Activated naive CD8-positive, alpha-beta T cell treated with anti-CD3 and anti-CD28 coated beads, Interleukin-2, amount 10 ng/mL, durations not matched to agents 7 days and 5 days (primary cell): ENCODE data around the gene SBNO2. TPM values are rescaled to one million over a fixed set of nuclear protein-coding genes. Genes with fewer than 3 reads are reported as not detected.

Experiments
- ATAC-seq: fragments of 150-1000 bp; cut with Tn5 transposase; one replicate; pipeline ENCODE4 v1.10.0; 2021; ENCODE audit warnings: low read depth, moderate library complexity
- POLR2A ChIA-PET: fragments of 350-600 bp; sonication (Branson Sonifier 250); formaldehyde crosslinking; loops from one replicate; lab custom pipeline; 2021; ENCODE audit warnings: antibody characterized with exemption; lab: Charles Lee
- DNase-seq: peaks from one replicate; pipeline ENCODE4 v3.0.0; 2021
- H3K27ac Mint-ChIP-seq: one replicate; pipeline ENCODE4 v1.8.0; 2022; ENCODE audit warnings: mild to moderate bottlenecking, mixed read lengths
- H3K27me3 Mint-ChIP-seq: one replicate; pipeline ENCODE4 v1.8.0; 2022; ENCODE audit warnings: mild to moderate bottlenecking, moderate library complexity, mixed read lengths
- H3K36me3 Mint-ChIP-seq: one replicate; pipeline ENCODE4 v1.8.0; 2021; ENCODE audit warnings: mild to moderate bottlenecking, mixed read lengths
- H3K4me1 Mint-ChIP-seq: one replicate; pipeline ENCODE4 v1.8.0; 2021; ENCODE audit warnings: mixed read lengths
- H3K4me3 Mint-ChIP-seq: one replicate; pipeline ENCODE4 v1.8.0; 2022; ENCODE audit warnings: mild to moderate bottlenecking, moderate library complexity, mixed read lengths
- H3K9me3 Mint-ChIP-seq: one replicate; pipeline ENCODE4 v1.8.0; 2021; ENCODE audit warnings: mixed read lengths
- total RNA-seq, 2 experiments: library from RNA; stranded (reverse); gene quantifications; one replicate each; pipeline ENCODE4 v1.2.3, GENCODE V29; 2021

Gene SBNO2
- total RNA-seq, 2 experiments from 2014 or later, result 77.7 to 90.6 TPM

- DNase-seq (no peak), ATAC-seq (no peak)
- H3K27ac Mint-ChIP-seq, result no peak overlapping the region
- POLR2A ChIA-PET, result no interaction called here
- H3K9me3 Mint-ChIP-seq, result no peaks in the 10 kb centered on the region
- H3K4me3 Mint-ChIP-seq, result no peak overlapping the region
- H3K4me1 Mint-ChIP-seq, result no peaks in the 10 kb centered on the region
- no peaks in the 10 kb centered on the region for H3K36me3 Mint-ChIP-seq
- H3K27me3 Mint-ChIP-seq, result no peaks in the 10 kb centered on the region
Observed at GRCh38 chr19:1158885-1159448, 15.1 kb downstream of the SBNO2 start.

GRCh38 chr19:1157931-1158884 lies 15.9 kb downstream of the SBNO2 start:
- H3K9me3 Mint-ChIP-seq, result no peaks in the 10 kb centered on the region
- H3K4me1 Mint-ChIP-seq, result no peaks in the 10 kb centered on the region
- no peak overlapping the region for H3K4me3 Mint-ChIP-seq
- POLR2A ChIA-PET, result no interaction called here
- no peaks in the 10 kb centered on the region for H3K27me3 Mint-ChIP-seq
- ATAC-seq, result no peak
- no peak overlapping the region for H3K27ac Mint-ChIP-seq
- DNase-seq, result no peak
- no peaks in the 10 kb centered on the region for H3K36me3 Mint-ChIP-seq

GRCh38 chr19:1156830-1157615 lies 17.0 kb downstream of the SBNO2 start:
- Mint-ChIP-seq H3K27me3 (no peaks in the 10 kb centered on the region), H3K27ac (no peak overlapping the region), H3K36me3 (no peaks in the 10 kb centered on the region), H3K4me1 (no peaks in the 10 kb centered on the region), H3K4me3 (no peak overlapping the region), H3K9me3 (no peaks in the 10 kb centered on the region)
- no peak for ATAC-seq
- no peak for DNase-seq
- POLR2A ChIA-PET, result no interaction called here

DNA sequence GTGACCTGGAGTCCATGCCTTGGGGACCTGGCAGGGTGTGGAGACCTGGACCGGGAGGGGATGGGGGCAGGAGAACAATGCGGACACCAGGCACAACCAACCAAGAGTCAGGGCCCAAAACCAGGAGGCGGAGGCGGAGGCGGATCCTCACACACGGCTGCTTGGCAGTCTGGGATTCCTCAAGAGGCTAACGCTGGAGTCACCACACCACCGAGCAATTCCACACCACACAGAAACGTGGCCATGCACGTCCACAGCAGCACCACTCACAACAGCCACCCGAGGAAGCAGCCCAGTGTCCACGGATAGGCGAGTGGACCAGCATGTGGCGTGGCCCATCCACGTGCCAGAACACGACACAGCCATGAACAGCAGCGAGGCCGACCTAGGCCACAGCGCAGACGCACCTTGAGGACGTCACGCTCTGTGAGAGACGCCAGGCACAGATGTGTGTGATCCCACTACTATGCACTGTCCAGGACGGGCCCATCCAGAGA lies 17.7 kb downstream of the SBNO2 start:
- no peaks in the 10 kb centered on the region for H3K4me1 Mint-ChIP-seq
- H3K27ac Mint-ChIP-seq, result no peak overlapping the region
- POLR2A ChIA-PET, result no interaction called here

DNA sequence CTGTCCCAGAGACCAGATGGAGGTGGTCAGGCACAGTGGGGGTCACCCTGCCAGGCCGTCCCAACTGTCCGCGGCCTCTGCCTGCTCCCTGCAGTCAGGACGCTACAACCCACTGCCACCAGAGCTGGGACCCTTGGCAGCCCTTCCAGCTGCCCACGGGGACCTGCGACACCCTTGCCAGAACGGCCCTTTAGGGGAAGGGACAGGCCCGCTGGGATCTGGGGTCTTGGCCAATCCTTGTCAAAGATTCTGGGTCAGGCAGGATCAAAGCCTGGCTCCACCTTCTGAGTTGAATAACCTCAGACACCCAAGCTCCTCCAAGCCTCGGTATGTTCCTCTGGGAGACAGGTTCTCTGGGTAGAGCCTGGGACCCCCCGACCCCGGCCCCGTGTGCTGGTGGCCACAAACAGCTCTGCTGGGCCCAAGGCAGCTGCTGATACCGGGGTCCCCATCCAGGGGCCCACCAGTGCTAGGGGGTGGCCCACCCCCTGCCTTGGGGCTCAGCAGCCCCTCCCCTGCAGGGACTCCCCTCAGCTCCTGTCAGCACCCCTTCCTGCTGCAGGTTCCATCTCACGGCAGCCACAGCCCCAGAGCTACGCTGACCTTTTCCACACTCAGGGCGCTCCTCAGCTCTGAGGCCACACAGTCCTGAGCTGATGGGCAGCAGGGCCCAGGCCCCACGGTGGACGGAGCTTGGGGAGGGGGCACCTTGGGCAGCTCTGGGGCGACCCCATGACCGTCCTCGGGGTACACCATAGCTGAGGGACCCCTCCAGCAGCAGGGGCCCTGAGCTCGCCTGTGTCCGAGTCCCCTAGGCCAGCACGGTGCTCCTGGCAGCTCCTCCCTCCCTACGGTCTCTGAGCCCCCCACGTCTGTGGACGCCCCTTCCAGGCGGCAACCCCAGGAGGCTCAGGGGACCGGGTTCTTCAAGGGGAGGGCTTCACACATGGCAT lies 18.4 kb downstream of the SBNO2 start:
- POLR2A ChIA-PET, result no interaction called here
- H3K9me3 Mint-ChIP-seq, result no peaks in the 10 kb centered on the region
- no peak for ATAC-seq

More for the DNA sequence above, 17.7 kb downstream of the SBNO2 start:
- H3K4me3 Mint-ChIP-seq, result no peak overlapping the region
- no peaks in the 10 kb centered on the region for H3K27me3 Mint-ChIP-seq
- no peak for DNase-seq
- no peaks in the 10 kb centered on the region for H3K9me3 Mint-ChIP-seq
- no peaks in the 10 kb centered on the region for H3K36me3 Mint-ChIP-seq
- ATAC-seq, result no peak

GRCh38 chr19:1154731-1155351 lies 19.2 kb downstream of the SBNO2 start:
- POLR2A ChIA-PET, result no interaction called here
- DNase-seq (no peak), ATAC-seq (no peak)
- Mint-ChIP-seq H3K27me3 (no peaks in the 10 kb centered on the region), H3K36me3 (no peaks in the 10 kb centered on the region), H3K4me1 (no peaks in the 10 kb centered on the region), H3K9me3 (no peaks in the 10 kb centered on the region), H3K4me3 (no peak overlapping the region), H3K27ac (no peak overlapping the region)

More for the DNA sequence above, 18.4 kb downstream of the SBNO2 start:
- Mint-ChIP-seq H3K4me1 (no peaks in the 10 kb centered on the region), H3K27me3 (no peaks in the 10 kb centered on the region), H3K27ac (no peak overlapping the region), H3K4me3 (no peak overlapping the region), H3K36me3 (no peaks in the 10 kb centered on the region)
- DNase-seq, result no peak

DNA sequence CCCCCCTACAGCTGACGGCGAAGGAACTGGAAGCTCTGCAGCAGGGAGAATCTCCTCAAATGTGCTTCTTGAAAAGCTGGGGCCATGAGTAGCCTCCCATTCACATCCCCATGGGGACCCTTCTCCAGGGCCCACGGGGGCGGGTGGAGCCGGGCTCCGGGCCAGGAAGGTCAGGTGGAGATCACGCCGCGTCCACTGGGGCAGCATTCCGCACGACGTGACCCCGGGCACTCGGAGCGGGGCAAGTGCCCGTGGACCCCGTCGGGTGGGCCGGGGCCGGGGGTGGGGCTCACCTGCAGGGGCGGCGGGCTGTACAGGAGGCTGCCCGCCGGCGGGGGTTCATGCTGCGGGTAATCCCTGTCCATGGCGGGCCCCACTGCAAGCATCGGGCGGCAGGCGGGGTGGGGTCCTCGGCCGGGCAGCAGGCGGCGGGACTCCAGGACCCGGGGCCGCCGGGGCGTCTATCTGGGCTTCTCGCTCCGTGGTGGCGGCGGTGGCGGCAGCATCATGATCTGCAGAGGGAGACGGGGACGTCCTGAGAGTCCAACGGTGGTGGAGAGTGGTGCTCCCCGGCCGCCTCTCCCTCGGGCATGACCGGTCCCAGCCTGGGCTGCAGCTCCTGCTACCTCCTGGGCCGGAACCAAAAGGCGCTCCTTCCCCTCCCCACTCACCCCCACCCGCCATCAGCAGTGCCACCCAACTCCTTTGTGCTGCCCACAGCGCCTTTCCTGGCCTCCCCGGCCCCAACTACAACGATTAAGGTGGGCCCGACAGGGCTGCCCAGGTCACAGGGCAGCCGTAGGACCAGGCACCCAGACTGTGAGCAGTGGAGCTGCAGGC lies 20.0 kb downstream of the SBNO2 start:
- Mint-ChIP-seq H3K4me3 (no peak overlapping the region), H3K27me3 (no peaks in the 10 kb centered on the region), H3K4me1 (no peaks in the 10 kb centered on the region), H3K9me3 (no peaks in the 10 kb centered on the region), H3K36me3 (peaks cover 1% of the 10 kb centered on the region), H3K27ac (no peak overlapping the region)
- ATAC-seq (no peak), DNase-seq (no peak)
- POLR2A ChIA-PET, result no interaction called here

- H3K4me3 Mint-ChIP-seq, result no peak overlapping the region
- POLR2A ChIA-PET, result no interaction called here
Observed at GRCh38 chr19:1151917-1152587, 22.0 kb downstream of the SBNO2 start.

GRCh38 chr19:1151037-1151724 lies 22.9 kb downstream of the SBNO2 start:
- Mint-ChIP-seq H3K27ac (no peak overlapping the region), H3K27me3 (no peaks in the 10 kb centered on the region), H3K4me1 (no peaks in the 10 kb centered on the region), H3K4me3 (no peak overlapping the region), H3K36me3 (peaks cover 1% of the 10 kb centered on the region), H3K9me3 (no peaks in the 10 kb centered on the region)
- DNase-seq (no peak), ATAC-seq (no peak)
- POLR2A ChIA-PET, result interaction anchor here (0.5 kb wide), 1 partner anchor 66 kb away, joined by 3 read pairs; no protein-coding TSS in a partner anchor

More at GRCh38 chr19:1151917-1152587, 22.0 kb downstream of the SBNO2 start:
- H3K27ac Mint-ChIP-seq, result peak overlapping the region; percentile 56
- H3K4me1 Mint-ChIP-seq, result no peaks in the 10 kb centered on the region
- DNase-seq, result no peak
- H3K27me3 Mint-ChIP-seq, result no peaks in the 10 kb centered on the region
- peaks cover 1% of the 10 kb centered on the region for H3K36me3 Mint-ChIP-seq
- no peak for ATAC-seq
- H3K9me3 Mint-ChIP-seq, result no peaks in the 10 kb centered on the region

DNA sequence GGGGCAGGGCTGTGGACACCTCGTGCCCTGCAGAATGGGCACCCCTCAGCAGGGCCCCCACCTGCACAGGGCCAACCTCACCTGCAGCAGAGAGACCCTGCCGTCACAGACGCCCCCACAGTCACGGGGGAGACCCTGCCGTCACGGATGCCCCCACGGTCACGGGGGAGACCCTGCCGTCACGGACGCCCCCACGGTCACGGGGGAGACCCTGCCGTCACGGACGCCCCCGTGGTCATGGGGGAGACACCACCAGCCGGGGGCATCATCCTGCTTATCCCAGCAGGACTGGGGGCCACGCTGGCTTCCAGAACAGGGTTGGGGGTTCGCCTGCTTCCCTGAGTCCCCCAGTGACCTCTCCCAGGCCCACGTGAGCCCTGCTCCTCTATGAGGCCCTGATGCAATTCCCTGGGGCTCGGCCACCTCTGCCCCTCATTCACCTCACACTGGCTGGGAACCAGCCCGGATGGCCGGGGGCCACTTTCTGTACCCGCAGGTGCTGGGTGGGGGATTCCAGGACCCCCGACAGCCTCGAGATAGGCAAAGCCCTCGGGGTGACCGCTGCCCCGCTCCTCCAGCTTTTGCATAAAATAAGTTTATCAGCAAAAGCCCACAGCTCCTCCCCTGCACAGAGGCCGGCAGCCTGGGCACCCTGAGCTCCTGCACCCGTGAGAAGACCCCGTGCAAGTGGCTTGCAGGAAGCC lies 23.6 kb downstream of the SBNO2 start:
- POLR2A ChIA-PET, result interaction anchor here (0.5 kb wide), 1 partner anchor 65 kb away, joined by 3 read pairs; no protein-coding TSS in a partner anchor
- Mint-ChIP-seq H3K27ac (no peak overlapping the region), H3K4me3 (no peak overlapping the region), H3K9me3 (no peaks in the 10 kb centered on the region), H3K4me1 (no peaks in the 10 kb centered on the region), H3K27me3 (no peaks in the 10 kb centered on the region), H3K36me3 (peaks cover 1% of the 10 kb centered on the region)
- no peak for ATAC-seq
- no peak for DNase-seq
